DMS53 treated with DMSO at 0.1 percent for 48 hours (cell line): ENCODE results near the gene TWF2.
A peak's percentile ranks its signal among the peaks of the same experiment; 100 is the strongest.

ENCODE experiments used
- DNase-seq: peaks from one replicate; lab custom pipeline; 2025; ENCODE audit not compliant: unreplicated experiment; lab: John Stamatoyannopoulos, UW

TWF2 gene

GRCh38 chr3:52223449-52224408, 15.2 kb downstream of the TWF2 start:
- no peak for DNase-seq

DNA sequence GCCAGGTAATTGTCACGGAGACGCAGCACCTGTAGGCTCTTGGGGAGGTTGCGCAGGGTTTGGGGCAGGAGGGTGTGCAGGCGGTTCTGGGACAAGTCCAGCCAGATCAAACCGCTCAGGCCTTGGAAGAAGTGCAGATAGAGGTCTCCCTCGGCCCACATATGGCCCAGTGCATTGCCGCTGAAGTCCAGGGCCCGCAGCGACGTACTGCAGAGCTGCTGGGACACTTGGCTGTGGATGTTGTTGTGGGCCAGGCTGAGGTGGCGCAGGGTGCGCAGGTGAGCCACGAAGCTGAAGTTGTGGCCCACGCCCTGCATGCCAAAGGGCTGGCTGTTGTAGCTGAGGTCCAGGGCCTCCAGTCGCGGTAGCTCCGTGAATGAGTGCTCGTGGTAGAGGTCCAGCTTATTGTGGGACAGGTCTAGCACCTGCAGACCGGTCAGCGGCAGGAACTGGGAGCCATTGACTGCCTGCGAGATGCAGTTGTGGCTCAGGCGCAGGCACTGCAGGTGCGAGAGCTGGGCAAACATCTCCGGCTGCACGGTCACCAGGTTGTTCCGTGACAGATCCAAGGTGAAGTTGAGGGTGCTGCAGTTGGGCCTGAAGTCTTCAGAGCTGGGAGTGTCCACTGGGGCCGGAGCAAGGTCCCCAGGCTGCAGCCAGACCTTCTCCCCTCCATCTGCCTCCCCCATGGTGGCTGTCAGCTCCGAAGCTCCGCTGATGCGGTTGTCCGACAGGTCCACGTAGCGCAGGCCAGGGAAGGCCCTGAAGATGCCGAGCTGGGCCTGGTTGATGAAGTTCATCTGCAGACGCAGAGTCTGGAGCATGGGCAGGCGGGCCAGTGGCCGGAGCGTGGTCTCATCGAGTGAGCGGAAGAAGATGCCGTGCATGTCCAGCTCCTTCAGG, 16.4 kb downstream of the TWF2 start:
- DNase-seq: no peak

DNA sequence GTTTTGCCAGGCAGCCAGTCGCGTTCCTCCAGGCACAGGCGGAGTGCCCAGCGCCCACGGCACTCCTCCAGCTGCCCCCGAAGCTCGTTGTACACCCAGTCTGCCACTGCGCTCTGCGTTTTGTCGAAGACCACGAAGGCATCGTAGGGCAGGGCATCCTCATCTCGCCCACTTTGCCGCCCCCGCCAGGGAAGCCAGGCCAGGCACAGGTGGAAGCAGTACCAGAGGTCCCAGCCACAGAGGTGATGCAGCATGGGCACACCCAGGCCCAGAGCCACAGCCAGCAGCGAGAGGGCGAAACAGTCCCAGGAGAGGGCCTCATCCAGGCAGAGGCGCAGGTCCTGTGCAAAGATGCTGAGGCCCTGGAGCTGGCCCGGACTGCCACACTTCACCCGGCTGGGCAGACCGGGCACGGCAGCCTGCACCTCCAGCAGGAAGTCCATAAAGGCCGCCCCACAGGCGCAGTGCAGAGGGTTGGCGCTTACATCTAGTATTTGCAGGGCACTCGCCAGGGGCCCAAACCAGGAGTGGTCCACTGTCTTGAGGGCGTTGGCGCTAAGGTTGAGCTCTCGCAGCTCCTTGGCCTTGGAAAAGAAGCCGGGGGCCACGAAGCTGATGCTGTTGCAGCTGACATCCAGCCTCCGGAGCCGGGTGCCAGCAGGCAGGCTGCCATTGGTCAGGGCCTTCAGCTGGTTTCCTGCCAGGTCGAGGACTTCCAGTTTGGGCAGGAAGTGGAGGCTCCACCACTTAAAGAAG, 17.2 kb downstream of the TWF2 start:
- DNase-seq: no peak

DNA sequence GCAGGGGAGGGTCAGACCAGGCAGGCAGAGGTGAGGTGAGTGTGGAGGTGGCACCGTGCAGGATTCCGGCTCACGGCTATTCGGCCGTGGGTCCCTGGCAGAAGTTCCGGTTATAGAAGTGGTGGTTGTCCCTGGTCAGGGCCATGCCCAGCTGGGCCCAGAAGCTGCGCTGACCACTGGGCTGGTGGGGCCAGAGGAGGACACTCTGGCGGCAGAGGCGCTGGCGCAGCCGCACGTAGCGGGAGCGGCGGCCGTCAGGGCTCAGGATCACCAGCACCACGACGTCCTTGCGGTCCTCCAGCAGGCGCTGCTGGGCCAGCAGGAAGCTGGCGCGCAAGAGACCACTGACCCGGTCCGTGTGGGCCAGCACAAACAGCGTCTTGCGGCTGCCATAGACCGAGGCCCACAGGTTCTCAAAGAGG, 17.8 kb downstream of the TWF2 start:
- DNase-seq: no peak

DNA sequence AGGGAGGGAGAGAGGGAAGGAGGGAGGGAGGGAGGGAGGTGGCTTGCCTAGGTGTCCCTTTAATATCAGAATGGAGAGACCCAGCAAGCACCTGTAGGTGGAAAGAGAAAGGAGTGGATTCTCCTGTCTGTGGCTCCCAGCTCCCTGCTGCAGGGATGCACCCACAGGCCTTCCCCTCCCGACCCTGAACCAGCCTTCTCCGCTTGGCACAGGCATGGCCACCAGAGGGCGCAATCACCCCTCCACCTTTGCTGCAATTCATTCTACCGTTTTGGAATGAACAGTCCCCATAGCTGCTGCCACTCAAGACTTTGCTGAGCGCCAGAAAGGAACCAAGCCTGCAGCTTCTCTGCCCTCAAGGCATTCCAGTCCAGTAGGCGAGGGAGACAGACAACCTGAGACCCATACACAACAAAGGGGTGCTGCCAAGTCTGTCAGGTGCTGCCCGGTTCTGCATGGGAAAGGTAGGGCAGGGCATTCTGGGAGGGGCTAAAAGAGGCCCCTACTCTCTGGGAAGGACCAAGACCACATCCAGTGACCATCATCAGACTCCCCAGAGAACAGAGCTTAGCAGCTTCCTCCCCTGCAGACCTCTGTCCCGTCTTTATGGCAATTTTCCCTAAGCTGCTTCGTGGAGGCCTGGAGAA, 18.5 kb downstream of the TWF2 start:
- peak; percentile 20 for DNase-seq

DNA sequence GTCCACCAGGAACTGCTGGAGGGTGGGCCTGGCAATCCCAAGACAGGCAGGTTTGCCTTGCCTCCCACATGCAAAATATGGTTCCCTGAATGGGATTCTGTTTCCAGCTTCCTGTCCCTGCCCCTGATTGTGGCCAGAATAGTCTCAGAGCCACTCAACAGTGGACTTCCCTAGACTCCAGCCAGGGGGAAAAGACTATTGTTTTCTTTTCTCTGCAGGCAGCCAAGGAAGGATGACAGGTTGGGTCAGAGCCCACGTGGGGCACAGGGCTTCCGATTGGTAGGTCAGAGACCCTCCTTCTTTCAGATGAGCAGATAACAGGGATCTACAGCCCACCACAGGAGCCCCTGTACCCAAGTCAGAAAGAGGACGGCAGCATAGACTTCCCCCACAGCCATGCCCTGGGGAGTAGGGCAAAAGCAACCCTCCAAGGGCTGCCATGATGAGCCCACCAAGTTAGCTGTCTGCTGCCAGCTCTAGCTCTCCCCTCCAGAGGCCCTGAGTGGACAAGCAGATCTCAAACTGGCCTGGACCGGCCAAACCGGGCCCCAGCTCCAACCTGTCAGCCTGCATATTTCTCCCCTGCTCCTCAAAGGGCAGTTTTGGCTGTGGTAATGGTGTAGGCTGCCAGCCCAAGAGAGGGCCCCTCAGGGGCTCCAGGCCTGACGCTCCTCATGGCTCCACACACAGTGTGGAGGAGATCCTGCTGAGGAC, 19.9 kb downstream of the TWF2 start:
- DNase-seq: no peak

DNA sequence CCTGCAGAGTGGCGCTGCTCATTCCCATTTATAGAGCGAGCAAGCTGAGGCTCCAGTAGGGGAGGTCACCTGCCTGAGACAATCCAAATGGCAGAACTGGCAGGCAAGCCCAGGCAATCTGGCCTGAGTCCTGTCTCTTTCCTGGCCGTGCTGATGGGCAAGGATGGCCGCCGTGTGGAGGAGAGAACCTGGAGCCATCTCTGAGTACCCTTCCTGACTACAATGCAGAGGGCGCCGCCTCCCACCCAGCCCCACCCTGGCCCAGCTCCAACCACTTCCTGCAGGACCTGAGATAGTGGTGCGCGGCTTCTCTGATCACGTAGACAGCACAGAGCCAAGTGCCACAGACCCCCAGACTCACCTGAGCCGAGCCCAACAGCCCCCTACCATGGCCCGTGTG, 20.5 kb downstream of the TWF2 start:
- no peak for DNase-seq

DNA sequence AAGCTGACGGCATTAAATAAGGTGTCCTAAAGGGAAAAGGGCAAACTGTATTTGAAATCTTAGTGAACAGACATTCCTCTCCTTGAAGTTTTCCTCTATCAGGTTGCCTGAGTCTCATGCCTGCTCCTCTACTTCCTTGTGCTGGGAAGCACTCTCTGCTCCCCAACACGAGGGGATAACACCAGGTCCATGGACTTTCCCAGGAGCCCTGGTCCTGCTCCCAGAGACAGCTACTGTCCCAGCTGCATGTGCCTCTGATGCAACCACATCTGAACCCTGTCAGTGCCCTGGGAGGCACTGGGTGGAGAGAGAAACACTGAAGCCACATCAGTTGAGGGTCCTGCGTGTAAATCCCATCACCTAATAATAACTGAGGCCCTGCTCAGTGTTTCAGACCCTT, 20.9 kb downstream of the TWF2 start:
- DNase-seq: no peak

DNA sequence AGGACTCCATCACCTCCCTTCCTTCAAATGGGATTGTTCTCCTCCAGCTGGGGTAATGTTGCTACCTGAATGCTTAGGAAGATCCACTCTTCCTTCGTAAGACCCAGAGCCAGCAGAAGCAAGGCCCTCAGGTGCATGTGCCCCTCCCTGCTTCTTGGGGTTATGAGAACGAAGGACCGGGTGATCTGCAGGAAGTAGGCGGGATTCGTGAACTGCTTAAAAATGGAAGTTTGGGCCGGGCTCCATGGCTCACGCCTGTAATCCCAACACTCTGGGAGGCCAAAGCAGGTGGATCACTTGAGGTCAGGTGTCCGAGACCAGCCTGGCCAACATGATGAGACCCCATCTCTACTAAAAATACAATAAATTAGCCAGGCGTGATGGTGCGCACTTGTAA, 21.6 kb downstream of the TWF2 start:
- DNase-seq: no peak

GRCh38 chr3:52216585-52217408, 22.2 kb downstream of the TWF2 start:
- DNase-seq: peak; percentile 33

DNA sequence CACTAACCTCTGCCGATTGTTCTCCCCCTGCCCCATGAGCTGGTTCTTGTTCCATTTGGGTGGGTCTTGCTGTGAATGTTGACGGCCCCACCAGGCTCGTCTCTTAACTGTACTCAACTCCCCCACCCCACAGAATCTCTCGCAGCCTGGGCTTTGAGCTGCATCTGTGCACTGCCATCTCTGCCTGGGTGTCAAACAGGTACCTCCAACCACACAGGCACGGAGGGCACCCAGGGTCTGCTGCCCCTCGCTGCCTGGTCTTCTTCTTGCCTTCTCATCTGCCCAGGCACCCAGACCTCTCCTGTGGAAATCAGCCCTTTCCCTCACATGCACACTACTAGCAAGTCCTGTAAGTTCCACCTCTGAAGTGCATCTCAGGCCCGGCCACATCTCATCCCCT, 23.6 kb downstream of the TWF2 start:
- DNase-seq: no peak

DNA sequence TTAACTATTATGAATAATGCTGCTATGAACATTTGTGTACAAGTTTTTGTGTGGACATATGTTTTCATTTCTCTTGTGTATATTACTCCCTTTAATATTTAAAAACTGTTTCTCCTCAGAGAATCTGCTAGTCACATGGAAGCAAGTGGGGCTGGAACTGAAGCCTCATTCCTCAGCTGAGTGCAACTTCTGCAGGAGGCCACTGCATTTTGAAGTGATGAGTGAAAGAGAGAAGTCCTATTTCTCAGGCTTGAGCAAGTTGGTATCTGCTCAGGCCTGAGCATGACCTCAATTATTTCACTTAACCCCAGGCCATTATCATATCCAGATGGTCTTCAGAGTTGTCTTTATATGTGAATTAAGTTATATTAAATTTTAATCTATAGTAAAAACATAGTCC, 25.1 kb downstream of the TWF2 start:
- no peak for DNase-seq

GRCh38 chr3:52213005-52213404, 26.0 kb downstream of the TWF2 start:
- DNase-seq: no peak

- no peak for DNase-seq
Observed at GRCh38 chr3:52211268-52211891, 27.6 kb downstream of the TWF2 start.

GRCh38 chr3:52210550-52211046, 28.4 kb downstream of the TWF2 start:
- peak; percentile 30 for DNase-seq

GRCh38 chr3:52210037-52210436, 28.9 kb downstream of the TWF2 start:
- no peak for DNase-seq

DNA sequence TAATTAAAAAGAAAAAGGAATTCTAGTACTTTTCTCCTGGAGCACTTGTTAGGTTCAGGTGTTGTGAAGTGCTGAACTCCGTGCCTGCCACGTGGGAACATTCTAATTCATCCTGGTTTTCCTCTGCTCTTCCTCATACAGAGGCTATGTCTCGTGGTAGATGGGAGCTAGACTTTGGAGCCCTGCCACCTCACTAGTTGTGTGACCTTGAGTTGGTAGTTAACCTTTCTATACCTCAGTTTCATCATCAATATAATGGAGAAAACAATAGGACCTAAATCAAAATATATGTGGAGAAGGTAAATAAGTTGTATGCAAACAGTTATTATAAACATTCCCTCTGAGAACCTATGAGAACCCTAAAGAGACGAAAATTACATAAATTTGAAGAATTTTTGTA, 30.4 kb downstream of the TWF2 start:
- DNase-seq: no peak

GRCh38 chr3:52205727-52206372, 33.1 kb downstream of the TWF2 start:
- no peak for DNase-seq
